ENCODE data around the gene MRPL52. TPM values are rescaled to one million over a fixed set of nuclear protein-coding genes. Genes with fewer than 3 reads are reported as not detected.

The MRPL52 gene
- total and polyA plus RNA-seq, 12 donors: 58.3 to 390 (median 111) TPM

- TF ChIP-seq CTCF (IDR thresholded peaks at IDR 0.05) (no peak), POLR2A (IDR thresholded peaks at IDR 0.05) (no peak)
- no peak overlapping the region for H3K27ac ChIP-seq
- H3K4me3 ChIP-seq: no peak overlapping the region
- WGBS, 4 donors: 61 to 69% (median 67%) methylated on average over 6 of the region's 6 CpGs
- H3K4me1 ChIP-seq (replicated peaks in 1 of 2): peaks cover 7% of the 10 kb centered on the region in 2 donors
- no peaks in the 10 kb centered on the region for H3K27me3 ChIP-seq
- intact Hi-C loops (cut with DNase I): no loop called here
- H3K36me3 ChIP-seq (replicated peaks in 1 of 2): no peaks in the 10 kb centered on the region
- no peaks in the 10 kb centered on the region for H3K9me3 ChIP-seq (replicated peaks in 1 of 3)
- no peak for DNase-seq
These were observed 36.0 kb downstream of the MRPL52 start for GRCh38 chr14:22865424-22866405.

GRCh38 chr14:22866874-22867273 lies 37.2 kb downstream of the MRPL52 start:
- intact Hi-C loops (cut with DNase I): no loop called here
- WGBS, 4 donors: 93 to 95% (median 95%) methylated on average over 5 of the region's 5 CpGs
- TF ChIP-seq CTCF (IDR thresholded peaks at IDR 0.05) (no peak), POLR2A (IDR thresholded peaks at IDR 0.05) (no peak)
- Histone ChIP-seq H3K27ac (no peak overlapping the region), H3K4me1 (replicated peaks in 1 of 2) (peaks cover 10% of the 10 kb centered on the region in 2 donors), H3K27me3 (no peaks in the 10 kb centered on the region), H3K4me3 (no peak overlapping the region), H3K36me3 (replicated peaks in 1 of 2) (no peaks in the 10 kb centered on the region), H3K9me3 (replicated peaks in 1 of 3) (no peaks in the 10 kb centered on the region)
- DNase-seq: no peak

GRCh38 chr14:22870811-22871223 lies 41.1 kb downstream of the MRPL52 start:
- Histone ChIP-seq H3K4me1 (replicated peaks in 1 of 2) (peaks cover 15 to 19% of the 10 kb centered on the region in 2 donors), H3K36me3 (replicated peaks in 1 of 2) (peaks cover 0 to 25% of the 10 kb centered on the region in 2 donors), H3K4me3 (peak overlapping the region in 2 of 4 donors; percentile 88 to 89), H3K9me3 (replicated peaks in 1 of 3) (no peaks in the 10 kb centered on the region), H3K27ac (peak overlapping the region; percentile 83 to 97 (median 93)), H3K27me3 (no peaks in the 10 kb centered on the region)
- 3 to 5% (median 4%) methylated on average over 1 of the region's 1 CpG for WGBS, 4 donors
- intact Hi-C loops (cut with DNase I): no loop called here
- TF ChIP-seq POLR2A (IDR thresholded peaks at IDR 0.05) (no peak), CTCF (IDR thresholded peaks at IDR 0.05) (no peak)
- no peak for DNase-seq

GRCh38 chr14:22871224-22872032 lies 41.7 kb downstream of the MRPL52 start, which contains the start of gene LRP10:
Gene LRP10 (plus strand): TSS chr14:22871740. CDS start chr14:22872304, 564 bp downstream.
- H3K27ac ChIP-seq: peak within 1 kb of the TSS; percentile 83 to 97 (median 93)
- no peaks in the 10 kb centered on the region for H3K9me3 ChIP-seq (replicated peaks in 1 of 3)
- intact Hi-C loops (cut with DNase I): no loop called here
- H3K4me3 ChIP-seq: peak within 1 kb of the TSS; percentile 57 to 96 (median 88)
- DNase-seq: peak; percentile 93 to 97 (median 95)
- WGBS, 4 donors: 0 to 1% (median 0%) methylated on average over 37 to 50 of the region's 50 CpGs
- no peaks in the 10 kb centered on the region for H3K27me3 ChIP-seq
- TF ChIP-seq POLR2A (IDR thresholded peaks at IDR 0.05): peak; percentile 47 to 82
- no peak for TF ChIP-seq CTCF (IDR thresholded peaks at IDR 0.05)
- H3K36me3 ChIP-seq (replicated peaks in 1 of 2): peaks cover 0 to 31% of the 10 kb centered on the region in 2 donors
- peaks cover 15 to 19% of the 10 kb centered on the region in 2 donors for H3K4me1 ChIP-seq (replicated peaks in 1 of 2)

Measured in adrenal gland (tissue), 12 donors.